GM19324 (cell line): ENCODE data around the gene MPG.
"Not testable (repeated sequence)": the region's sequence is repeated elsewhere in the genome, so short reads cannot be mapped to it uniquely, and the experiment has no call there.

Experiments used
- ATAC-seq: cut with Tn5 transposase; IDR thresholded peaks from one replicate; pipeline ENCODE4 v1.9.1; 2021; ENCODE audit warnings: mild to moderate bottlenecking, moderate library complexity; ENCODE audit not compliant: unreplicated experiment, low FRiP score

The MPG gene

GRCh38 chr16:104928-105327 is 26.9 kb downstream of the MPG start:
- ATAC-seq = no peak

GRCh38 chr16:105521-105920 is 27.5 kb downstream of the MPG start:
- no peak for ATAC-seq

GRCh38 chr16:106623-107324 is 28.7 kb downstream of the MPG start:
- no peak for ATAC-seq

GRCh38 chr16:112153-112840 is 34.3 kb downstream of the MPG start:
- ATAC-seq = no peak

- ATAC-seq = no peak
Measured at GRCh38 chr16:114327-114726, 36.3 kb downstream of the MPG start.

- no peak for ATAC-seq
Measured at GRCh38 chr16:116015-116414, 38.0 kb downstream of the MPG start.

GRCh38 chr16:117379-118365 is 39.6 kb downstream of the MPG start:
- ATAC-seq = no peak

GRCh38 chr16:118857-119256 is 40.8 kb downstream of the MPG start:
- no peak for ATAC-seq

- ATAC-seq = no peak
Measured at GRCh38 chr16:119295-119694, 41.3 kb downstream of the MPG start.

GRCh38 chr16:119835-120491 is 41.9 kb downstream of the MPG start:
- ATAC-seq = no peak

GRCh38 chr16:120756-121155 is 42.7 kb downstream of the MPG start:
- ATAC-seq = no peak

- no peak for ATAC-seq
Measured at GRCh38 chr16:122361-122760, 44.3 kb downstream of the MPG start.

- ATAC-seq = not testable (repeated sequence)
Measured at GRCh38 chr16:123558-124350, 45.7 kb downstream of the MPG start.

- ATAC-seq = no peak
Measured at GRCh38 chr16:125011-125410, 47.0 kb downstream of the MPG start.

- ATAC-seq = no peak
Measured at GRCh38 chr16:129075-129474, 51.0 kb downstream of the MPG start.

- ATAC-seq = no peak
Measured at GRCh38 chr16:130533-131173, 52.6 kb downstream of the MPG start.

- no peak for ATAC-seq
Measured at GRCh38 chr16:132120-132519, 54.1 kb downstream of the MPG start.

GRCh38 chr16:133716-134115 is 55.7 kb downstream of the MPG start:
- no peak for ATAC-seq
